CD4-positive, alpha-beta T cell treated with Interferon alpha-2 for 1 hour (primary cell): ENCODE results near the gene E2F2.
"Not testable (repeated sequence)": the region's sequence is repeated elsewhere in the genome, so short reads cannot be mapped to it uniquely, and the experiment has no call there.

Source experiments
- DNase-seq, 2 donors: peaks; one replicate each; pipeline ENCODE4 v3.0.0-alpha.2; 2020 to 2022

The E2F2 gene

DNA sequence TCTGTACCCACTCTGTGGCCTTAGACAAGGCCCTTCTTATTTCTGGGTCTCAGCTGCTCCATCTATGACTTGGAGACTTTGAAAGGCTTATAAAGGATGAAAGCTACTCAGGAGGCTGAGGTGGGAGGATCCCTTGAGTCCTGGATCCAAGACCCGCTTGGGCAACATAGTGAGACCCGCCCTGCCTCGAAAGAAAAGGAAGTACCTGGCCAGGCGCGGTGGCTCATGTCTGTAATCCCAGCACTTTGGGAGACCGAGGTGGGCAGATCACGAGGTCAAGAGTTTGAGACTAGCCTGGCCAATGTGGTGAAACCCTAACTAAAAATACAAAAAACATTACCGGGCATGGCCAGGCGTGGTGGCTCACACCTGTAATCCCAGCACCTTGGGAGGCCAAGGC is 14.8 kb upstream of the E2F2 start:
- no peak for DNase-seq

DNA sequence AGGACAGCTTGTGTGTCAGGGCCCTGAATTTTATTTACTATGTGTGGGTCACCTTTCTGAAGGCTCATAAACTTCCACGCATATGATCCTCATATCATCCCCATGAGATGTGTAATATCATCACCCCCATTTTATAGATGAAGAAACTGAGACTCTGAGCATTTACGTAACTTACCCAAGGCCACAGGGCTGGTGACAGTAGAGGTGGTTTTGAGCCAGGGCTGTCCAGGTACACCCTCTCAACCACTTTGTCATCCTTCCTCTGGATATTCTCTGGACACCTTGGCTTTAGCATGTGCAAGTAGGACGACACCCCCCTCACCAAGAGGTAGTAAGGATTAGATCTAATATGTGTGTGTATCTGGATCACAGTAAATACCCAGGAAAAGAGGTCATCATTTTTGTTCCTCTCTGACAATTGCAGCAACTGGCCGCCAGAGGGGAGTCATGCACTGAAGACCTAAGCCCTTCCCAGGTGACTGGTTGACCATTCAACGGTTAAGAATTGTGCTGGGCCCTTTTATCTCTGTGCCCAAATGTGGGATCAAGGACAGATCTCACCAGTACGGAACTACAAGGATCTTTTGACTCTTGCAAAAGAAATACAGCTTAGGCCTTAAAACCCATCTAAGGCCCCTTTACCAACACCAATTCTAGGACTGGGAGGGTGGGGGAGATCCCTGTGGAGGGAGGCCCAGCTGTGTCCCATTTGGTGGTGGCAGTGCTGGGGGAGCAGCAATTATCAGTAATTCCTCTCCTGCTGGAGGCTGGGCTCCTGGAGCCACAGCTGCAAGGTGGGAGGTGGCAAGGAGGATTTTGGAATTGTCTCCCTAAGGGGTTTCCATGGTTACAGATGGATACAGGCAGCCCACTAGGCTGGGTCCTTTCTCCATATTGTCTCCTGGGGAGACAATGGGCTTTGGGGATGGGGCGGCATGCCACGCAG is 13.7 kb upstream of the E2F2 start:
- DNase-seq = peak; percentile 73 to 79

DNA sequence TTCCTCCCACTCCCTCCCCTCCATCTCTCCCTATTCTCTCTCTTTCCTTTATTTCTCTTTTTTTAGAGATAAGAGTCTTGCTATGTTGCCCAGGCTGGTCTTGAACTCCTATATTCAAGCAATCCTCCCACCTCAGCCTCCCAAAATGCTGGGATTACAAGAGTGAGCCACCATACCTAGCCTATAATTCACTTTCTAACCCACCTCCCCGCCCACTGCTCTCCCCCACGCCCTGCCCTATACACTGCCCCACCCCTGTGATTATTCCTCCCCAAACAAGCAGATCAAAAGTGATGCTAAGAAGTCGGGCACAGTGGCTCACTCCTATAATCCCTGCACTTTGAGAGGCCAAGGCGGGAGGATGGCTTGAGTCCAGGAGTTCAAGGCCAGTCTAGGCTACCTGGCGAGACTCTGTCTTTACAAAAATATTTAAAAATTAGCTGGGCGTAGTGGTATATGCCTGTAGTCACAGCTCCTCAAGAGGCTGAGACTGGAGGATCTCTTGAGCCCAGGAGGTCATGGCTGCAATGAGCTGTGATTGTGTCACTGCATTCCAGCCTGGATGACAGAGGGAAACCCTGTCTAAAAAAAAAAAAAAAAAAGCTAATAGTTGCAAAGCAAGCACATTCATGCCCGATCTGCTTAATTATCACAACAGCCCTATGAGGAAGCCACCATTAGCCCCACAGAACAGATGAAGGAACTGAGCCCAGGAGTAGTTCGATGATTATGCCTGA is 12.8 kb upstream of the E2F2 start:
- DNase-seq = no peak

DNA sequence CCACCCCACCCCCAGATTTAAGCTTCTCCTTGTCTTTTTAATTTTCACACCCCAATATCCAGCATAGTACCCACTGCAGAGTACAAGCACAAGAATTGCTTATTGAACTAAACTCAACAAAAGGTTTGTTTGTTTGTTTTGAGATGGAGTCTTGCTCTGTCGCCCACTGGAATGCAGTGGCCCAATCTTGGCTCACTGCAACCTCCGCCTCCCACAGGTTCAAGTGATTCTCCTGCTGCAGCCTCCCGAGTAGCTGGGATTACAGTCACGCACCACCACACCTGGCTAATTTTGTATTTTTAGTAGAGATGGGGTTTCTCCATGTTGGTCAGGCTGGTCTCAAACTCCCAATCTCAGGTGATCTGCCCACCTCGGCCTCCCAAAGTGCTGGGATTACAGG is 11.9 kb upstream of the E2F2 start:
- DNase-seq = not testable (repeated sequence)

GRCh38 chr1:23539698-23540266 is 8.7 kb upstream of the E2F2 start:
- peak; percentile 94 to 95 for DNase-seq

DNA sequence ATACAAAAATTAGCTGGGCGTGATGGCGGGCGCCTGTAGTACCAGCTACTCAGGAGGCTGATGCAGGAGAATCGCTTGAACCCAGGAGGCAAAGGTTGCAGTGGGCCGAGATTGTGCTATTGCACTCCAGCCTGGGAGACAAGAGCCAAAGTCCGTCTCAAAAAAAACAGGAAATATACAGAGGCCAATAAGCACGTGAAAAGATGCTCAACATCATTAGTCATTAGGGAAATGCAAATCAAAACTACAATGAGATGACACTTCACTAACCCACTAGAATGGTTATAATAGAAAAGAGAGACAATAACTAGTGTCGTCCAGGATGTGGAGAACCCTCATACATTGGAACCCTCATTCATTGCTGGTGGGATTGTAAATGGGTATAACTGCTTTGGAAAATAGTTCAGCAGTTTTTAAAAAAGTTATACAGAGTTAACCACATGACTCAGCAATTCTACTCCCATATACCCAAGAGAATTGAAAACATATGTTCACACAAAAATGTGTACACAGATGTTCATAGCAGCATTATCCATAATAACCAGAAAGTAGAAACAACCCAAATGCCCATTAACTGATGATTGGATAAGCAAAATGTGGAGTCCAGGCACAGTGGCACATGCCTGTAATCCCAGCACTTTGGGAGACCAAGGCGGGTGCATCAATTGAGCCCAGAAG is 6.4 kb upstream of the E2F2 start:
- no peak for DNase-seq

GRCh38 chr1:23533246-23534023 is 2.4 kb upstream of the E2F2 start:
- peak; percentile 27 to 43 for DNase-seq

GRCh38 chr1:23531562-23532094 is 595 bp upstream of the E2F2 start:
- DNase-seq = no peak

DNA sequence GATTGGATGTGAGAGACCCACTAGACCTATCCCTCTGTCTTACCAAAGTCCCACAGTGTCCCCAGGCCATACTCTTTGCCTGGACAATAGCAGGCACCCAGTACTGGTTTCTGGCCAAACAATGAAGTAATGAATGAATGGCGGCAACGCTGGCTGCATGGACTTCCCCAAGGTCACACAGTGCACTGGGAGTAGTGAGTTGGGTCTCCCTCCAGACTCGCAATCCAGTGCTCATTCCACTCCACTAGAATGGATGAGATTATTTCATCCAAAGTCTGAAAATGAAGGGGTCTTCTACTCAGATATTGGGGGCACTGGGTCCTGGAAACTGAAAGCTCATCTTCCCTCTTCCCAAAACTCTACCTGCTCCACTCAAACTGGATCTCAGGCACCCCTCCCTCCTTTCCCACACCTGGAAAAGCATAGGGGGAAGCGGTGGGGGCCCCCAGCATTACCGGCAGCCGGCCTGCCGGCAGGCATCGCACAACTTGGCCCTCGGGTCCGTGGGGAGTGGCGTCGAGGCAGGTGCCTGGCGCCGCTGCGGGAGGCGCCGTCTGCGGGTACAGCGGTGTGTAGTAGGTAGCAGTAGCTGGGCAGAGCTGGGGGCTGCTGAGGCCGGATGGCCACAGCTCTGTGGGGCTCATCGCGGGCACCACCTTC is 816 bp downstream of the E2F2 start:
- DNase-seq = no peak

GRCh38 chr1:23529146-23530086 is 1.6 kb downstream of the E2F2 start:
- no peak for DNase-seq

GRCh38 chr1:23528250-23528978 is 2.6 kb downstream of the E2F2 start:
- peak; percentile 72 to 82 for DNase-seq

DNA sequence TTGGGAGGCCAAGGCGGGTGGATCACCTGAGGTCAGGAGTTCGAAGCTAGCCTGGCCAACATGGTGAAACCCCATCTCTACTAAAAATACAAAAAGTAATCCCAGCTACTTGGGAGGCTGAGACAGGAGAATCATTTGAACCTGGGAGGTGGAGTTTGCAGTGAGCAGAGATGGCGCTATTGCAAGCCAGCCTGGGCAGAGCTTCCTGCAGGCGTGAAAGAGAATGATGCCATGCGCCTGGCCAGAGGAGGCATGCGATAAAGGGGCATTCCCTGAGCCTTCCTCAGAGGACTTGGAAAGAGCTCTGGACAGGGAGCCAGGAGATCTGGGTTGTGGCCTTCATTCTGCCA is 3.2 kb downstream of the E2F2 start:
- peak in 1 of 2 donors; percentile 17 for DNase-seq

GRCh38 chr1:23527366-23527765 is 3.7 kb downstream of the E2F2 start:
- no peak for DNase-seq

DNA sequence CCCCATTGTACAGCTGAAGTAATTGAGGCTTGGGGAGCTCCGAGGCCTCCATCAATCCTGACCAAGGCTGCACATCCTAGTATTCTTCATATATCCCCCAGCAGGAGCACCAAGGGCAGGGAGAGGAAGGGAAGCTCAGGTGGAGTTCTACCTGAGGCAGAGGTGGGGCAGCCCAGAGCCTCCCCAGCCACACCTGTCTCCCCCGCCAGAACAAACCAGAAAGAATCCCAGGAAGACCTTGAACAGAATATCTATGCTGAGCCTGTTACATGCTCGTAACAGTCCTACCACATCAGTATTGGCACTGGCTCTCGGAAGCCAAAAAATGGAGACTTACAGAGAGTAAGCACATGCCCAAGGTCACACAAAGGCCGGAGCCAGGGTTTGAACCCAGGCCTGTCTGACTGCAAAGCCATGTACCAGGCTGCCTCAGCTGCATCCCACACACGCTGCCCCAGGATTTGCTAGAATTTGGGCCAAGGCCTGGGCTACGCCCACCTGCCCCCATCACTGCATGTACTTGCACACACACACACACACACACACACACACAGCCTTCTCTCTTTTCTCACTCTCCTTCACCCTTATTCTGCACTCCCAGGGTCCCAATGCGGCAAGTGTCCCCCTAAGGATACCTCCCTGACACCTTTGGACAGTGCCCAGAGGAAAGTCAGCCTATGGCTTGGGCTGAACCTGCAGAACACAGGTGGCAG is 4.5 kb downstream of the E2F2 start:
- DNase-seq = no peak

GRCh38 chr1:23525558-23526250 is 5.3 kb downstream of the E2F2 start:
- peak in 1 of 2 donors; percentile 38 for DNase-seq

- DNase-seq = peak; percentile 48 to 69
Observed at GRCh38 chr1:23524716-23525401, 6.2 kb downstream of the E2F2 start.

GRCh38 chr1:23524163-23524562 is 6.9 kb downstream of the E2F2 start:
- DNase-seq = no peak
